GM12865 (cell line): Measurements from ENCODE around the gene MYMX.

Source experiments
- DNase-seq: peaks from one replicate; pipeline ENCODE4 v3.0.0; 2010; ENCODE audit warnings: low read depth
- H3K4me3 ChIP-seq: 2 replicates; pipeline ENCODE4 v1.5.1; 2011; ENCODE audit warnings: mild to moderate bottlenecking, low read depth, low read length, control low read depth
- CTCF ChIP-seq: IDR thresholded peaks from 2 replicates; pipeline ENCODE4 v1.5.1; 2011; ENCODE audit warnings: low read length, control low read depth, low read depth, inconsistent platforms; ENCODE audit not compliant: insufficient read depth; ENCODE audit errors: missing control alignments

MYMX gene

GRCh38 chr6:44249082-44249748, 32.5 kb downstream of the MYMX start:
- DNase-seq, result no peak
- peak overlapping the region; percentile 70 for H3K4me3 ChIP-seq
- no peak for TF ChIP-seq CTCF

- no peak for TF ChIP-seq CTCF
- H3K4me3 ChIP-seq, result no peak overlapping the region
- no peak for DNase-seq
Observed at GRCh38 chr6:44250067-44250717, 33.5 kb downstream of the MYMX start.

GRCh38 chr6:44250718-44251123, 34.0 kb downstream of the MYMX start:
- TF ChIP-seq CTCF, result no peak
- H3K4me3 ChIP-seq, result no peak overlapping the region
- no peak for DNase-seq

GRCh38 chr6:44251576-44252524, 35.1 kb downstream of the MYMX start:
- no peak for DNase-seq

GRCh38 chr6:44253307-44254101, 36.8 kb downstream of the MYMX start:
- DNase-seq, result peak; percentile 50
- no peak overlapping the region for H3K4me3 ChIP-seq
- TF ChIP-seq CTCF, result peak; percentile 54

More at GRCh38 chr6:44251576-44252524, 35.1 kb downstream of the MYMX start:
- H3K4me3 ChIP-seq, result no peak overlapping the region
- no peak for TF ChIP-seq CTCF

- no peak overlapping the region for H3K4me3 ChIP-seq
- peak; percentile 35 for DNase-seq
Observed at GRCh38 chr6:44254191-44255104, 37.7 kb downstream of the MYMX start.

More at GRCh38 chr6:44254191-44255104, 37.7 kb downstream of the MYMX start:
- TF ChIP-seq CTCF, result no peak
